GM19438 (cell line): Measurements from ENCODE around the gene MIGA1.
"Not testable (repeated sequence)": the region's sequence is repeated elsewhere in the genome, so short reads cannot be mapped to it uniquely, and the experiment has no call there.

ENCODE experiments used
- ATAC-seq: cut with Tn5 transposase; IDR thresholded peaks from one replicate; pipeline ENCODE4 v1.9.1; 2021; ENCODE audit warnings: low read depth; ENCODE audit not compliant: unreplicated experiment

MIGA1 gene

GRCh38 chr1:77779529-77780281, at the start of gene MIGA1:
Gene MIGA1, plus strand, starts transcription at chr1:77779649. Its CDS starts 3,604 bp downstream, at chr1:77783253.
- peak; percentile 92 for ATAC-seq

- ATAC-seq: no peak
Observed at GRCh38 chr1:77732090-77732489, 47.4 kb upstream of the MIGA1 start.

- ATAC-seq: no peak
Observed at GRCh38 chr1:77739235-77739634, 40.2 kb upstream of the MIGA1 start.

GRCh38 chr1:77741316-77741715, 38.1 kb upstream of the MIGA1 start:
- ATAC-seq: no peak

- no peak for ATAC-seq
Observed at GRCh38 chr1:77742011-77742555, 37.4 kb upstream of the MIGA1 start.

- ATAC-seq: no peak
Observed at GRCh38 chr1:77744576-77744975, 34.9 kb upstream of the MIGA1 start.

GRCh38 chr1:77749489-77749888, 30.0 kb upstream of the MIGA1 start:
- ATAC-seq: not testable (repeated sequence)

GRCh38 chr1:77756052-77756754, 23.2 kb upstream of the MIGA1 start:
- ATAC-seq: no peak

- ATAC-seq: no peak
Observed at GRCh38 chr1:77757066-77757584, 22.3 kb upstream of the MIGA1 start.

GRCh38 chr1:77757603-77758002, 21.8 kb upstream of the MIGA1 start:
- no peak for ATAC-seq

- peak; percentile 89 for ATAC-seq
Observed at GRCh38 chr1:77759071-77760028, 20.1 kb upstream of the MIGA1 start, which contains the start of gene USP33. Gene USP33, minus strand, starts transcription at chr1:77759852. Its CDS starts 18,155 bp downstream, at chr1:77741697.

GRCh38 chr1:77762072-77762476, 17.4 kb upstream of the MIGA1 start:
- no peak for ATAC-seq

GRCh38 chr1:77768006-77768405, 11.4 kb upstream of the MIGA1 start:
- no peak for ATAC-seq

- ATAC-seq: no peak
Observed at GRCh38 chr1:77776007-77776700, 3.3 kb upstream of the MIGA1 start.

GRCh38 chr1:77781683-77782082, 2.2 kb downstream of the MIGA1 start:
- ATAC-seq: no peak

GRCh38 chr1:77783141-77783540, 3.7 kb downstream of the MIGA1 start:
- no peak for ATAC-seq

GRCh38 chr1:77786093-77786741, 6.8 kb downstream of the MIGA1 start:
- ATAC-seq: not testable (repeated sequence)

- ATAC-seq: no peak
Observed at GRCh38 chr1:77794550-77794949, 15.1 kb downstream of the MIGA1 start.
